Kidney epithelial cell (primary cell): ENCODE data around the gene FKTN. TPM values are rescaled to one million over a fixed set of nuclear protein-coding genes. Genes with fewer than 3 reads are reported as not detected.

ENCODE experiments used
- DNase-seq: peaks from one replicate; pipeline ENCODE4 v3.0.0-alpha.2; 2010; ENCODE audit warnings: low read depth
- H3K27me3 ChIP-seq: 2 replicates; pipeline ENCODE4 v1.6.0; 2011; ENCODE audit warnings: low read length; ENCODE audit not compliant: control insufficient read depth, insufficient read depth
- H3K36me3 ChIP-seq: 2 replicates; pipeline ENCODE4 v1.5.1; 2011; ENCODE audit warnings: low read length; ENCODE audit not compliant: control insufficient read depth, insufficient read depth
- H3K4me3 ChIP-seq: 2 replicates; pipeline ENCODE4 v1.5.1; 2011; ENCODE audit warnings: low read depth, mild to moderate bottlenecking, control low read depth, low read length
- CTCF ChIP-seq: IDR thresholded peaks from 2 replicates; pipeline ENCODE4 v1.5.1; 2011; ENCODE audit warnings: mild to moderate bottlenecking, moderate library complexity, low read length, control low read depth, inconsistent platforms; ENCODE audit not compliant: insufficient read depth, poor library complexity, severe bottlenecking
- total RNA-seq: library from RNA; depleted of rRNA; stranded (reverse); fragments of >200 nt; gene quantifications from 2 replicates; pipeline ENCODE4 v1.2.3, GENCODE V29; 2015

Gene FKTN
- total RNA-seq, 1 donor from 2014 or later, result 39.7 TPM

GRCh38 chr9:105679257-105680022 lies 121.5 kb downstream of the FKTN start:
- H3K36me3 ChIP-seq, result no peaks in the 10 kb centered on the region
- H3K4me3 ChIP-seq, result no peak overlapping the region
- no peaks in the 10 kb centered on the region for H3K27me3 ChIP-seq
- TF ChIP-seq CTCF, result no peak
- no peak for DNase-seq

- H3K36me3 ChIP-seq, result no peaks in the 10 kb centered on the region
- no peak overlapping the region for H3K4me3 ChIP-seq
- no peak for TF ChIP-seq CTCF
- no peaks in the 10 kb centered on the region for H3K27me3 ChIP-seq
- no peak for DNase-seq
Measured at GRCh38 chr9:105681313-105681712, 123.4 kb downstream of the FKTN start.

- Histone ChIP-seq H3K36me3 (no peaks in the 10 kb centered on the region), H3K27me3 (no peaks in the 10 kb centered on the region), H3K4me3 (no peak overlapping the region)
- no peak for TF ChIP-seq CTCF
- DNase-seq, result no peak
Measured at GRCh38 chr9:105681724-105682123, 123.8 kb downstream of the FKTN start.

GRCh38 chr9:105683688-105684275 lies 125.9 kb downstream of the FKTN start:
- no peaks in the 10 kb centered on the region for H3K27me3 ChIP-seq
- no peak for TF ChIP-seq CTCF
- H3K4me3 ChIP-seq, result no peak overlapping the region
- H3K36me3 ChIP-seq, result no peaks in the 10 kb centered on the region
- DNase-seq, result no peak

- Histone ChIP-seq H3K4me3 (no peak overlapping the region), H3K27me3 (peaks cover 2% of the 10 kb centered on the region), H3K36me3 (no peaks in the 10 kb centered on the region)
- no peak for DNase-seq
- no peak for TF ChIP-seq CTCF
Measured at GRCh38 chr9:105686936-105687335, 129.0 kb downstream of the FKTN start.

Other genes starting within 250 kb of the FKTN start
- gene FSD1L, start 110.1 kb upstream of the FKTN start, total RNA-seq, result 3.3 and 4.9 TPM in 2 replicates
- gene TAL2, start 104.3 kb downstream of the FKTN start, total RNA-seq, result 0.33 TPM in 1 of 2 replicates, not detected in the other
- gene TMEM38B, start 136.4 kb downstream of the FKTN start, total RNA-seq, result 11.3 and 12.0 TPM in 2 replicates